Progenitor cell of endocrine pancreas (in vitro differentiated cells): ENCODE measurements around the gene SFXN3. TPM values are rescaled to one million over a fixed set of nuclear protein-coding genes. Genes with fewer than 3 reads are reported as not detected.

Source experiments
- DNase-seq: peaks from one replicate; pipeline ENCODE4 v3.0.0; 2021; ENCODE audit warnings: low spot score; ENCODE audit not compliant: unreplicated experiment
- H3K27ac Mint-ChIP-seq: 2 replicates; pipeline ENCODE4 v1.8.0; 2021; ENCODE audit warnings: mild to moderate bottlenecking, moderate library complexity, mixed read lengths
- H3K27me3 Mint-ChIP-seq: 2 replicates; pipeline ENCODE4 v1.8.0; 2021; ENCODE audit warnings: mixed read lengths
- H3K36me3 Mint-ChIP-seq: 2 replicates; pipeline ENCODE4 v1.8.0; 2022; ENCODE audit warnings: mixed read lengths; ENCODE audit not compliant: insufficient read depth
- H3K4me1 Mint-ChIP-seq: 2 replicates; pipeline ENCODE4 v1.8.0; 2021; ENCODE audit warnings: low read depth, mixed read lengths
- H3K4me3 Mint-ChIP-seq: 2 replicates; pipeline ENCODE4 v1.8.0; 2021; ENCODE audit warnings: low read depth, mild to moderate bottlenecking, moderate library complexity, mixed read lengths
- H3K9me3 Mint-ChIP-seq: 2 replicates; pipeline ENCODE4 v1.8.0; 2021; ENCODE audit warnings: low read depth, mixed read lengths
- CTCF ChIP-seq: fragments of 200-600 bp; sonication (generic); IDR thresholded peaks from one replicate; pipeline ENCODE4 v1.5.0; 2021; ENCODE audit warnings: antibody characterized with exemption, mild to moderate bottlenecking; ENCODE audit not compliant: unreplicated experiment
- total RNA-seq: library from RNA; stranded (reverse); gene quantifications from 2 replicates; pipeline ENCODE4 v1.2.1, GENCODE V29; 2021

SFXN3 gene
- total RNA-seq, 1 donor from 2014 or later, result 6.1 TPM

GRCh38 chr10:101000915-101001658 is 29.9 kb upstream of the SFXN3 start:
- Mint-ChIP-seq H3K36me3 (peaks cover 5% of the 10 kb centered on the region), H3K9me3 (no peaks in the 10 kb centered on the region), H3K27me3 (no peaks in the 10 kb centered on the region), H3K4me3 (peak overlapping the region; percentile 75), H3K4me1 (peaks cover 16% of the 10 kb centered on the region), H3K27ac (peak overlapping the region; percentile 86)
- DNase-seq, result no peak
- no peak for TF ChIP-seq CTCF

GRCh38 chr10:101001659-101002035 is 29.4 kb upstream of the SFXN3 start:
- H3K36me3 Mint-ChIP-seq, result peaks cover 6% of the 10 kb centered on the region
- TF ChIP-seq CTCF, result no peak
- no peaks in the 10 kb centered on the region for H3K27me3 Mint-ChIP-seq
- no peaks in the 10 kb centered on the region for H3K9me3 Mint-ChIP-seq
- H3K4me1 Mint-ChIP-seq, result peaks cover 16% of the 10 kb centered on the region
- H3K27ac Mint-ChIP-seq, result no peak overlapping the region
- no peak for DNase-seq
- H3K4me3 Mint-ChIP-seq, result no peak overlapping the region

GRCh38 chr10:101002456-101002855 is 28.6 kb upstream of the SFXN3 start:
- H3K36me3 Mint-ChIP-seq, result peaks cover 6% of the 10 kb centered on the region
- no peak overlapping the region for H3K27ac Mint-ChIP-seq
- no peaks in the 10 kb centered on the region for H3K9me3 Mint-ChIP-seq
- H3K27me3 Mint-ChIP-seq, result no peaks in the 10 kb centered on the region
- no peak for DNase-seq
- no peak overlapping the region for H3K4me3 Mint-ChIP-seq
- no peak for TF ChIP-seq CTCF
- peaks cover 16% of the 10 kb centered on the region for H3K4me1 Mint-ChIP-seq

GRCh38 chr10:101003639-101004206 is 27.3 kb upstream of the SFXN3 start:
- no peaks in the 10 kb centered on the region for H3K27me3 Mint-ChIP-seq
- peaks cover 6% of the 10 kb centered on the region for H3K36me3 Mint-ChIP-seq
- TF ChIP-seq CTCF, result no peak
- peaks cover 10% of the 10 kb centered on the region for H3K4me1 Mint-ChIP-seq
- H3K27ac Mint-ChIP-seq, result no peak overlapping the region
- no peaks in the 10 kb centered on the region for H3K9me3 Mint-ChIP-seq
- DNase-seq, result no peak
- no peak overlapping the region for H3K4me3 Mint-ChIP-seq

- TF ChIP-seq CTCF, result no peak
- Mint-ChIP-seq H3K36me3 (peaks cover 6% of the 10 kb centered on the region), H3K9me3 (no peaks in the 10 kb centered on the region), H3K27ac (no peak overlapping the region), H3K4me1 (peaks cover 12% of the 10 kb centered on the region), H3K4me3 (no peak overlapping the region), H3K27me3 (no peaks in the 10 kb centered on the region)
- no peak for DNase-seq
These were observed 25.7 kb upstream of the SFXN3 start for GRCh38 chr10:101005361-101005760.
